K562 (cell line): ENCODE measurements around the gene IL1R1.

Experiments
- BHLHE40 ChIP-seq: IDR thresholded peaks from 2 replicates; pipeline ENCODE4 v1.6.1; 2011; ENCODE audit warnings: low read length, improper control_type of control experiment
- CBFA2T2 ChIP-seq: fragments of 450-650 bp; conservative IDR thresholded peaks from 2 replicates; pipeline ENCODE4 v1.6.1; 2017; ENCODE audit warnings: mild to moderate bottlenecking
- CEBPB ChIP-seq: fragments of 450-650 bp; IDR thresholded peaks from 2 replicates; pipeline ENCODE4 v1.6.1; 2016; ENCODE audit warnings: missing genetic modification characterization, missing compliant biosample characterization
- EP300 ChIP-seq: IDR thresholded peaks from 2 replicates; pipeline ENCODE4 v1.6.1; 2012; ENCODE audit warnings: low read length, improper control_type of control experiment
- EZH2 ChIP-seq: IDR thresholded peaks from 2 replicates; pipeline ENCODE4 v1.6.1; 2012; ENCODE audit warnings: low read depth, mild to moderate bottlenecking, inconsistent platforms, low read length, borderline replicate concordance
- FOSL1 ChIP-seq: fragments of 200-800 bp; sonication (Bioruptor generic); conservative IDR thresholded peaks from 2 replicates; pipeline ENCODE4 v1.6.1; 2016; ENCODE audit warnings: missing genetic modification characterization, missing compliant biosample characterization
- POLR2AphosphoS2 ChIP-seq: IDR thresholded peaks from 2 replicates; pipeline ENCODE4 v1.6.1; 2012; ENCODE audit warnings: low read length, improper control_type of control experiment
- PTBP1 ChIP-seq: fragments of 200-400 bp; formaldehyde crosslinking; IDR thresholded peaks from 2 replicates; pipeline ENCODE4 v1.6.1; 2017; ENCODE audit warnings: low read depth, low read length
- RAD21 ChIP-seq, 2 experiments: fragments of 250-450 bp in 1 of 2; fragments of 450-650 bp in 1 of 2; sonication (Bioruptor Pico) in 1 of 2; formaldehyde crosslinking in 1 of 2; IDR thresholded peaks in 1 of 2; conservative IDR thresholded peaks in 1 of 2; 2 replicates each; pipeline versions ENCODE4 v1.4.0 to v1.8.0; 2020 to 2022; ENCODE audit warnings: mild to moderate bottlenecking in 2 of 2, moderate library complexity in 1 of 2
- SIN3A ChIP-seq, 2 experiments: fragments of 150-350 bp in 1 of 2; IDR thresholded peaks; 2 replicates each; pipeline ENCODE4 v1.6.1; 2011 to 2016; ENCODE audit warnings: borderline replicate concordance in 2 of 2, low read depth in 2 of 2, low read length in 2 of 2, mild to moderate bottlenecking in 2 of 2, moderate library complexity in 2 of 2; ENCODE audit not compliant: control insufficient read depth in 1 of 2
- ZKSCAN8 ChIP-seq: fragments of 200-800 bp; sonication (Bioruptor generic); IDR thresholded peaks from 2 replicates; pipeline ENCODE4 v1.6.1; 2016; ENCODE audit warnings: missing genetic modification characterization, missing compliant biosample characterization
- TF ChIP-seq, protein P1 (sequence below): fragments of 250-450 bp; sonication (Bioruptor Pico); IDR thresholded peaks from 2 replicates; pipeline ENCODE4 v1.4.0; 2020; ENCODE audit warnings: mild to moderate bottlenecking, moderate library complexity

- no peak for TF ChIP-seq RAD21 (CRISPR knock-in tag; conservative IDR thresholded peaks at IDR 0.05 in 1 of 2, IDR thresholded peaks at IDR 0.05 in 1 of 2)
- no peak for TF ChIP-seq FOSL1 (tag)
- TF ChIP-seq CBFA2T2, result no peak
- TF ChIP-seq EP300, result no peak
- TF ChIP-seq PTBP1, result no peak
- no peak for TF ChIP-seq EZH2
- TF ChIP-seq POLR2AphosphoS2, result no peak
- TF ChIP-seq, protein P1, sequence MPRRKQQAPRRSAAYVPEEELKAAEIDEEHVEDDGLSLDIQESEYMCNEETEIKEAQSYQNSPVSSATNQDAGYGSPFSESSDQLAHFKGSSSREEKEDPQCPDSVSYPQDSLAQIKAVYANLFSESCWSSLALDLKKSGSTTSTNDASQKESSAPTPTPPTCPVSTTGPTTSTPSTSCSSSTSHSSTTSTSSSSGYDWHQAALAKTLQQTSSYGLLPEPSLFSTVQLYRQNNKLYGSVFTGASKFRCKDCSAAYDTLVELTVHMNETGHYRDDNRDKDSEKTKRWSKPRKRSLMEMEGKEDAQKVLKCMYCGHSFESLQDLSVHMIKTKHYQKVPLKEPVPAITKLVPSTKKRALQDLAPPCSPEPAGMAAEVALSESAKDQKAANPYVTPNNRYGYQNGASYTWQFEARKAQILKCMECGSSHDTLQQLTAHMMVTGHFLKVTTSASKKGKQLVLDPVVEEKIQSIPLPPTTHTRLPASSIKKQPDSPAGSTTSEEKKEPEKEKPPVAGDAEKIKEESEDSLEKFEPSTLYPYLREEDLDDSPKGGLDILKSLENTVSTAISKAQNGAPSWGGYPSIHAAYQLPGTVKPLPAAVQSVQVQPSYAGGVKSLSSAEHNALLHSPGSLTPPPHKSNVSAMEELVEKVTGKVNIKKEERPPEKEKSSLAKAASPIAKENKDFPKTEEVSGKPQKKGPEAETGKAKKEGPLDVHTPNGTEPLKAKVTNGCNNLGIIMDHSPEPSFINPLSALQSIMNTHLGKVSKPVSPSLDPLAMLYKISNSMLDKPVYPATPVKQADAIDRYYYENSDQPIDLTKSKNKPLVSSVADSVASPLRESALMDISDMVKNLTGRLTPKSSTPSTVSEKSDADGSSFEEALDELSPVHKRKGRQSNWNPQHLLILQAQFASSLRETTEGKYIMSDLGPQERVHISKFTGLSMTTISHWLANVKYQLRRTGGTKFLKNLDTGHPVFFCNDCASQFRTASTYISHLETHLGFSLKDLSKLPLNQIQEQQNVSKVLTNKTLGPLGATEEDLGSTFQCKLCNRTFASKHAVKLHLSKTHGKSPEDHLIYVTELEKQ (CRISPR knock-in tag), result no peak
- TF ChIP-seq BHLHE40, result no peak
- TF ChIP-seq CEBPB (tag), result no peak
- TF ChIP-seq SIN3A (IDR thresholded peaks at IDR 0.05; ENCODE audit: borderline replicate concordance in 2 of 2, control insufficient read depth in 1 of 2, low read depth in 2 of 2, low read length in 2 of 2), result no peak
- TF ChIP-seq ZKSCAN8 (CRISPR knock-in tag), result no peak
Observed at GRCh38 chr2:102204638-102205037, 62.1 kb downstream of the IL1R1 start.
